ENCODE data around the gene ST8SIA3.

ST8SIA3 gene, protein sequence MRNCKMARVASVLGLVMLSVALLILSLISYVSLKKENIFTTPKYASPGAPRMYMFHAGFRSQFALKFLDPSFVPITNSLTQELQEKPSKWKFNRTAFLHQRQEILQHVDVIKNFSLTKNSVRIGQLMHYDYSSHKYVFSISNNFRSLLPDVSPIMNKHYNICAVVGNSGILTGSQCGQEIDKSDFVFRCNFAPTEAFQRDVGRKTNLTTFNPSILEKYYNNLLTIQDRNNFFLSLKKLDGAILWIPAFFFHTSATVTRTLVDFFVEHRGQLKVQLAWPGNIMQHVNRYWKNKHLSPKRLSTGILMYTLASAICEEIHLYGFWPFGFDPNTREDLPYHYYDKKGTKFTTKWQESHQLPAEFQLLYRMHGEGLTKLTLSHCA

DNA sequence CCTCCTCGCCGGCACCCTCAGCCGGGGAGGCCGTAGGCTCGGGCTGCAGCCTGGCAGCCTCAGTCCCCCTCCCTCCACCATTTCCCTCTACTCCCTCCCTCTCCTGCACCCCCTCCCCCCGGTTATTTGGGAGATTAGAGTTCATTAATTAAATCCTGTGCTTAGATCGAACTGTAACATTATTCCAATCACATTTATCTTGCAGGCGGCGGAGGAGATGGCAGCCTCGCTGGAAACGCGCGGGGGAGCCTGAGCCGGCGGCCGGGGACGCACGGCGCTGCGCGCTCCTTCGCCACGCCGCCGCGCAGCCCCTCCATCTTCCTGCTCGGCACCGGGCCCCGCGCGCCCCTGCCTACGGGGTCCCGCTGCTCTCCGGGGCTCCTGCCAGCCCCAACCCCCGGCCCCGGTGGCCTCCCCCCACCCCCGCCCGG is at the start of gene ST8SIA3:
ST8SIA3 (plus strand) TSS at position 287 of the 431 bp plus-strand sequence. CDS start 290 bp downstream, outside the sequence.
- no peak for DNase-seq

DNA sequence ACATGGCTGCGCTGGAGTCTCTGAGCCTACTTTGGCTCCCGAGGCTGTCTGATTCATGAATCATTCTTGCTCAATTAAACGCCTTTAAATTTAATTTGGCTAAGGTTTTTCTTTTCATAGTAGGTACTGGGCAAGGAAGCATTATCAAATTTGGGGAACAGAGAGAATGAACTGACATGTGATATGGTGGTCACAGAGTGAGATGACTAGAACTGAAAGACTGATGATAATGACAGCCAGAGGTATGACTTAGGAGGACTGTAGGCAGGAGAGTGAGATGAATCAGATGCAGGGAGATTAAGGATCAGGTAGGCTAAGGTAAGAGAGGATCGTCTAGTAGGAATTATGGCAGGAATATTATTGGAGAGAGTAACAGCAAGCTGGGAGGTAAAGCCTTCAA is 40.9 kb upstream of the ST8SIA3 start:
- no peak for DNase-seq

GRCh38 chr18:57312346-57313144 is 39.8 kb upstream of the ST8SIA3 start:
- no peak for DNase-seq

DNA sequence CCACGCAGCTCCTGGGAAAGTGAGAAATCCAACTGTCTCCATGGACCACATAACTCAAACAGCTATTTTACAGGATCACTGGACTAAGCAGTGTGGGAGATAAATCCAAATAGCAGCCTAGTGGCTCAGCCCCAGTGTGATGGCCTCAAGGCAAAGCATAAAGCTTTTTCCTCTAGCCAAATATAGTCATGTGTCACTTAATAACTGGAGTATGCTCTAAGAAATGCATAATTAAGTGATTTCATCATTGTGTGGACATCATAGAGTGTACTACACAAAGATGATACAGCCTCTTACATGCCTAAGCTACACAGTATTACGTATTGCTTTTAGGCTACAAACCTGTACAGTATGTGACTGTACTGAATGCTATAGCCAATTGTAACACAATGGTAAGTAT is 31.8 kb upstream of the ST8SIA3 start:
- no peak for DNase-seq

GRCh38 chr18:57325491-57326166 is 26.7 kb upstream of the ST8SIA3 start:
- DNase-seq = no peak

GRCh38 chr18:57326718-57327323 is 25.5 kb upstream of the ST8SIA3 start:
- no peak for DNase-seq

DNA sequence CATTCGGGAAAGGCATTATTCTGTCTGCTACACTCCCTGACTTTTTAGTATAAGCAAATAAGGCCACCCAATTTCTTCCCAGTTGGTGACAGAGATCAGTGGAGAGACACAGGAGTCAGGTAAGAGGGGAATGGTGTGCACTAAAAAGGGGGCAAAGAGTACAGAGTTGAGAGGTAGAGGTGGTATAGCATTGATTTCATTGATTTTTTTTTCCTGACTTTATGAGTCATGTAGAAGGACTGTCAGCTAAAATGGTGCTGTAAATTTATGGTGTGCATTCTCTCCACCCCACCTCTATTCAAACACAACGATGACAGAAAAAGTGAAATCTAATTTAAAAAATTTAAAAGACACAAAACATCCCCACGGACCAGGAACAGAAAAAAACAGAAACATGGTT is 23.7 kb upstream of the ST8SIA3 start:
- no peak for DNase-seq

- no peak for DNase-seq
These were observed 22.5 kb upstream of the ST8SIA3 start for GRCh38 chr18:57329856-57330255.

- no peak for DNase-seq
These were observed 20.6 kb upstream of the ST8SIA3 start for GRCh38 chr18:57331718-57332117.

DNA sequence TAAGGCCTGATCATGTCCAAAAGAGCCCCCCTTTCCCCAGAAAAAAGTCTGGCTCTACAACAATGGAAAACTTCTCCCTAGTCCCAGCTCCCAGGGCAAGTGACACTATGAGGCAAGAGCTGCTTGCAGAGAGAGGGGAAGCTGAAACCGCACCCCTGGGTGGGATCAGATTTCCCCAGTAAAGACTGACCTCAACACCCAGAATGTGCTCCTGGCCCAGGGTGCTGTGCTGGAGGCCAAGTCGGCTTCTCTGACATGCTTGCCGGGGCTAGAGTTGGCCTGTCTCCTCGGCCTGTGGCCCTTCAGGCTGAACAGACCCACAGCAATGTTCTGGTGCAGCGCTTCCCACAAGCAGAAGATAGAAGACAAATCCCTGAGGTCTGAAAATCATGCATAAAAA is 18.4 kb upstream of the ST8SIA3 start:
- no peak for DNase-seq

GRCh38 chr18:57334383-57334782 is 18.0 kb upstream of the ST8SIA3 start:
- DNase-seq = no peak

DNA sequence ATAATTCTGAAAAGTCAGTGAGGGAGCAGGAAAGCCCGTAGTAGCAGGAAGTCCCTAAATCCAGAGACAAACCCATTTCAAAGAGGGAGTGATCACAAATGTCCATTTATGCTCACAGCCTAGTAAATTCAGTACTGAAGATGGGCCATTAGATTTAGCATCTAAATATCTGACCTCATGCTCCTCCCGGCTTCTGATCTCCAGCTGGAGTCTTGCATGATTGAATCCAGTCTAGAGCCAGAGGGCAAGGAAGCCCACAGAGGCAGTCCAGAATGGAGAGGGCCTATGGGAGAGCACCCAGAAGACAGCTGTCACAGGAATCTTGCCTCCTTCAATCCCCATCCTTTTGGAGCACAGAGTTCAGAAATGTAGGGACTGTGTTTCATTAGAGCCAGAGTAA is 16.0 kb upstream of the ST8SIA3 start:
- no peak for DNase-seq

DNA sequence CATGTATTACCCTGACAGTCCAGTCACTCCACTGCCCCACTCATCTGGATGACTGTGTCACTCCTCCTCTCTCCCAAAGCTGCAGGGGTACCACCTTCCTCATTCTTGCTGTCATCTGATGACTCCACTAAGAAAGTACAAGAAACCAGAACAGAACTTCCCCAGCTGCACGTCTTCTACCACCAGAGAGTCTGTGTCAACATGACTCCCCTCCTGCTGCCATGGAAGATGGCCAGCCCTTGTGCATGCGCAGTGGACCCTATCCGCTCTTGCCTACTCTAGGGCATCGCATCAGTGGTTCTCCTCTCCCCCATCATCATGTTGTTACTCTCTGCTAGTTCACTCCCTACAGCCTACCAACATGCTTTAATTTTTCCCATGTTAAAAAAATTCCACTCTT is 14.5 kb upstream of the ST8SIA3 start:
- DNase-seq = no peak

DNA sequence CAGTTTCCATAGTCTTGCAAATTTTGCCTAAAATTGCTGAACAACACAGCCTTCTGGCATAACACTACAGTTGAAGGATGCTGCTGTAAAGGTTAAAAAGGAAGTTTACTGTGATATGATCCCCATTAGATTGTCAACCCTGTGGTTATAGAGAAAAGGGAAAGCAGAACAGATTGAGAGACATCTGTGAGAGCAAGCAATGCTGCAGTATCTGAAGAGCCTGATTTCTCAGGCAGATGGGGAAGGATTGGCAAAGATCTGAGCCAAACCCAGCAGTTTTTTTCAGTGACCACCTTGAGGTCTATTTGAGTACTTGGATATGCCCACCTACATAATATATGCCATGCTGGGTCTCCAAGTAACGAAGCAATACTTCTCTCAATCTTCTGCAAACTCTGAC is 8.5 kb upstream of the ST8SIA3 start:
- no peak for DNase-seq

DNA sequence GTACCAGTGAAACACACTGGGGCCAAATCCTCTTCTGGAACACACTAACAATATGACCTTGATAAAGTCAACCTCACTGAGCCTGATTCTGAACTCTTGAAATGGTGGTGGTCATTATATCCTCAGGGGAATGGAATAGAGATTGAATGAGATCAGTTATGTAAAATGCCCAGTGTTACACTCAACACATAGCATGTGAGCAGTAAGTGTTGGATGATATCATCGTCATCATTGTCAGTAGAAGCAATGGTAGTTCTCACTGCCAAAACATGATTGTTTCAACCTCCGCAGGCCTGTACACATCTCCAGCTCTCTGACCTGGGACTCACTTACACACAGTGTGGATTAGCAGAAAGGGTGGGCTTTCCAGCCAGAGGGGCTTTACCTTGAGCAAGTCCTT is 5.5 kb upstream of the ST8SIA3 start:
- DNase-seq = no peak

GRCh38 chr18:57347784-57348183 is 4.6 kb upstream of the ST8SIA3 start:
- DNase-seq = no peak

- DNase-seq = no peak
These were observed 392 bp downstream of the ST8SIA3 start for GRCh38 chr18:57352761-57353136.

- DNase-seq = no peak
These were observed 981 bp downstream of the ST8SIA3 start for GRCh38 chr18:57353137-57353939.

DNA sequence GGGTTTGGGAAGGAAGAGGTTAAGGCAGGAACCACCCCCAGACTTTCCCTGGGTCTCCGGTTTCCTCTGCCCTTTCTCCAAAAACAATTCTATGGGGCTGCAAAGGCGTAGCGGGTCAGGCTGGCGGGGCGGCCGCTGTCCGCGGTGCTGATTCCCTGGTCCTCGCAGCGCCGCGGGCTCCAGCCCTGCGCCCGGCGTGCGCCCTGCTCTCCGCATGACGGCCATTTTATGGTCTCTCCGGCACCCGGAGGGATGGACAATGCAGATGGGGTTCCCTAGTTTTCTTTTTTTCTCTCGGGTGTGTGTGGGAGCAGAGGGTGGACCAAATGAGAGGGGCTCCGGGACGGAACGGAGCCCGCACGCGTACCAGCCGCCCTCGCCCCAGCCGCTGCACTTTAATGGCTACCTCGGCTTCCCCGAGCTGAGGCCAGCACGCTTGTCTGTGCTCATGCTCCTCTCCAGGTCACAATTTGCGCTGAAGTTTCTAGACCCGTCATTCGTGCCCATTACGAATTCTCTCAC is 1.6 kb downstream of the ST8SIA3 start:
- no peak for DNase-seq

GRCh38 chr18:57359433-57359832 is 7.1 kb downstream of the ST8SIA3 start:
- no peak for DNase-seq

GRCh38 chr18:57362714-57363113 is 10.4 kb downstream of the ST8SIA3 start:
- DNase-seq = no peak

DNA sequence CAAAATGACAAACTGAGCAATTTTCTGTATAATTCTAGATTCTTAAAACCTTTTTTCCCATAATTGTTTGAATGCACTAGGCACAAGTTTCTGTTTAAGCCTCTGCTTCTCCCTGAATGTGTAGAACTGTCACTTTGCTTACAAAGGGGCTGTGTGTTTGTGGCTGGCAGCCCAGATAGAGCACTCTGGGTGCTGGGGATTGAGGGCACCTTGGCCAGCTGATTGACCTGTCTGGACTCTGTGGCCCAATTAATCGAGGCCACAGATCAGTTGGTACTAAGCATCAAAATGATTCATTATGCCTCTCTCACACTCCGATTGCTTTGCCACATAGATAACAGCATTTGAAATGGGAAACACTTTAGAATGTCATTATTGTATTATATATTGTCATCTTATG is 12.1 kb downstream of the ST8SIA3 start:
- no peak for DNase-seq

Measured in GF-D8 (cell line).